GM12891 (cell line): Measurements from ENCODE around the gene SCGB2B2.

Source experiments
- POLR2A ChIP-seq: IDR thresholded peaks from 2 replicates; pipeline ENCODE4 v1.6.1; 2011; ENCODE audit warnings: low read depth, low read length, control low read depth
- TAF1 ChIP-seq: IDR thresholded peaks from 2 replicates; pipeline ENCODE4 v1.6.1; 2011; ENCODE audit warnings: low read depth, low read length, control low read depth

DNA sequence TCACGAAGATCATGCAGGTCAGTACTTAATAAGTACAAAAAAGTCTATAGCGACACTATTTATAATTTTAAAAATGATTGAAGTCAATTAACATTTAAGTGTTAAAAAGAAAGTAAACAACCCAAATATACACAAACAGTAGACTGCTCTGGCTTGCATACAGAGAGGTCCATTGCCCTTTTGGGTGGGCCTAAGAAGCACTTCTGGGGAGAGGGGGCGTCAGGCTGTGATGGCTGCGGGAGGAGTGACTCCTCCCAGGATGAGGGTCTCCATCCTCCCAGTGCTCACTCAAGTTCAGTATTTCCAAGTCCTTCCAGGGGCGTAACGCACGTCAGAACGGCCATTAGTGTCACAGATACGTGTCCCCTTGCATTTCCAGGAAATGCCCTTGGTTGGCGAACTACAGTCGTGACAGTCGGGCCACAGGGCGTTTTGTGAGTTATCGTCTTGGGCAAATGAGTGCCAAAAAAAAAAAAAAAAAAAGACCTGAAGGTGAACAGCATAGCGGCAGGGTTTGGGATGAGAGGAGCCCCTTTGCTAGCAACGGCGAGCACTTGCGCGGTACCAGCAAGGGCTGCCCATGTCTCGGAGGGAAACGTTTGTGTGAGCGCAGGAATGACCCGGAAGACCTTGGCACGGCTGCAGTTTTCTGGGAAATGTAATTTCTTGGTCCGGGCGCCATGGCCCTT is at the start of gene SCGB2B2:
- peak; percentile 11; the same call in 1 of the 2 replicates for TF ChIP-seq TAF1
- no peak; the same call in 1 of the 2 replicates for TF ChIP-seq POLR2A
